HG03045 (cell line): ENCODE results near the gene SMC6.
A peak's percentile ranks its signal among the peaks of the same experiment; 100 is the strongest.

Experiments
- ATAC-seq: cut with Tn5 transposase; IDR thresholded peaks from one replicate; pipeline ENCODE4 v1.9.1; 2021; ENCODE audit warnings: mild to moderate bottlenecking, moderate library complexity; ENCODE audit not compliant: unreplicated experiment

The SMC6 gene

GRCh38 chr2:17763641-17764333 lies 10.2 kb upstream of the SMC6 start:
- ATAC-seq = no peak

GRCh38 chr2:17762451-17762850 lies 8.8 kb upstream of the SMC6 start:
- no peak for ATAC-seq

GRCh38 chr2:17759805-17760204 lies 6.2 kb upstream of the SMC6 start:
- ATAC-seq = no peak

GRCh38 chr2:17758118-17758517 lies 4.5 kb upstream of the SMC6 start:
- no peak for ATAC-seq

- ATAC-seq = no peak
Measured at GRCh38 chr2:17757321-17757720, 3.7 kb upstream of the SMC6 start.

- ATAC-seq = no peak
Measured at GRCh38 chr2:17756668-17757067, 3.1 kb upstream of the SMC6 start.

- no peak for ATAC-seq
Measured at GRCh38 chr2:17754773-17755425, 1.3 kb upstream of the SMC6 start.

GRCh38 chr2:17752892-17753802 lies 463 bp downstream of the SMC6 start:
- ATAC-seq = peak; percentile 49

- ATAC-seq = no peak
Measured at GRCh38 chr2:17752246-17752645, 1.4 kb downstream of the SMC6 start.

- no peak for ATAC-seq
Measured at GRCh38 chr2:17749753-17750438, 3.7 kb downstream of the SMC6 start.

GRCh38 chr2:17748745-17749144 lies 4.9 kb downstream of the SMC6 start:
- no peak for ATAC-seq

- no peak for ATAC-seq
Measured at GRCh38 chr2:17747684-17748452, 5.7 kb downstream of the SMC6 start.

GRCh38 chr2:17740203-17740602 lies 13.4 kb downstream of the SMC6 start:
- no peak for ATAC-seq

GRCh38 chr2:17736989-17737388 lies 16.6 kb downstream of the SMC6 start:
- ATAC-seq = no peak

GRCh38 chr2:17735864-17736263 lies 17.7 kb downstream of the SMC6 start:
- no peak for ATAC-seq

GRCh38 chr2:17733599-17733998 lies 20.0 kb downstream of the SMC6 start:
- ATAC-seq = no peak

- ATAC-seq = no peak
Measured at GRCh38 chr2:17729880-17730279, 23.7 kb downstream of the SMC6 start.

- no peak for ATAC-seq
Measured at GRCh38 chr2:17728210-17728609, 25.4 kb downstream of the SMC6 start.

GRCh38 chr2:17719562-17720371 lies 33.8 kb downstream of the SMC6 start:
- no peak for ATAC-seq

- no peak for ATAC-seq
Measured at GRCh38 chr2:17718689-17719088, 34.9 kb downstream of the SMC6 start.
